ENCODE data around the gene AGAP1. TPM values are rescaled to one million over a fixed set of nuclear protein-coding genes. Genes with fewer than 3 reads are reported as not detected.

AGAP1 gene
- total RNA-seq, 1 donor from 2014 or later = 39.0 TPM

- DNase-seq (ENCODE audit: low spot score) = no peak
- no peaks in the 10 kb centered on the region for H3K4me1 Mint-ChIP-seq (ENCODE audit: low read depth)
- peaks cover 5% of the 10 kb centered on the region for H3K36me3 Mint-ChIP-seq (ENCODE audit: low read depth)
- no peak overlapping the region for H3K4me3 Mint-ChIP-seq (ENCODE audit: unreplicated experiment)
- H3K27me3 Mint-ChIP-seq (ENCODE audit: low read depth) = no peaks in the 10 kb centered on the region
- no peak for TF ChIP-seq CTCF (IDR thresholded peaks at IDR 0.05)
- H3K9me3 Mint-ChIP-seq (ENCODE audit: low read depth) = no peaks in the 10 kb centered on the region
- H3K27ac Mint-ChIP-seq (ENCODE audit: unreplicated experiment) = no peak overlapping the region
These were observed 354.2 kb downstream of the AGAP1 start for GRCh38 chr2:235848055-235848454.

GRCh38 chr2:235848946-235849345 lies 355.1 kb downstream of the AGAP1 start:
- Mint-ChIP-seq H3K27ac (ENCODE audit: unreplicated experiment) (no peak overlapping the region), H3K27me3 (ENCODE audit: low read depth) (no peaks in the 10 kb centered on the region), H3K4me1 (ENCODE audit: low read depth) (no peaks in the 10 kb centered on the region), H3K36me3 (ENCODE audit: low read depth) (peaks cover 5% of the 10 kb centered on the region), H3K9me3 (ENCODE audit: low read depth) (no peaks in the 10 kb centered on the region), H3K4me3 (ENCODE audit: unreplicated experiment) (no peak overlapping the region)
- TF ChIP-seq CTCF (IDR thresholded peaks at IDR 0.05) = no peak
- no peak for DNase-seq (ENCODE audit: low spot score)

GRCh38 chr2:235849489-235849888 lies 355.6 kb downstream of the AGAP1 start:
- no peak overlapping the region for H3K27ac Mint-ChIP-seq (ENCODE audit: unreplicated experiment)
- H3K27me3 Mint-ChIP-seq (ENCODE audit: low read depth) = no peaks in the 10 kb centered on the region
- no peak for TF ChIP-seq CTCF (IDR thresholded peaks at IDR 0.05)
- H3K4me3 Mint-ChIP-seq (ENCODE audit: unreplicated experiment) = no peak overlapping the region
- H3K9me3 Mint-ChIP-seq (ENCODE audit: low read depth) = no peaks in the 10 kb centered on the region
- no peak for DNase-seq (ENCODE audit: low spot score)
- no peaks in the 10 kb centered on the region for H3K4me1 Mint-ChIP-seq (ENCODE audit: low read depth)
- H3K36me3 Mint-ChIP-seq (ENCODE audit: low read depth) = peaks cover 5% of the 10 kb centered on the region

DNA sequence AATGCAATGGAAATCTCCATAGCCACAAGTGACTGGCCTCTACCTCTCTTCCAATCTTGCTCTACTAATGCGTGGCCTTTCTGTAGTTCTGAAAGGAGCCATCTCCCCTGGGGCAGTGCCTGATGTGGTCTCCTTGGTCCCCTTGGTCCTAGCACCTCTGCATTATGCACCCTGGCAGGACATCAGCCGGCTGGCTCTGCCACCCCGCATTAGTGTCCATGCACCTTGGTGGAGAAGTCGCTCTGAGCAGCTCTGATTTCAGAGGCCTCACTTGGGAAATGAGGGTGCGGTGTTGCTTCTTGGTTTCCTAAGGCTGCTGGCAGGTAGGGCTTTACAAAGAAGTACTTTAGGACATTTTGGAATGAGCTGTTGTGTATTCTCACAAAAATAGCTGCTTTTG lies 356.4 kb downstream of the AGAP1 start:
- no peaks in the 10 kb centered on the region for H3K4me1 Mint-ChIP-seq (ENCODE audit: low read depth)
- H3K4me3 Mint-ChIP-seq (ENCODE audit: unreplicated experiment) = no peak overlapping the region
- H3K27me3 Mint-ChIP-seq (ENCODE audit: low read depth) = no peaks in the 10 kb centered on the region

GRCh38 chr2:235850771-235851551 lies 357.1 kb downstream of the AGAP1 start:
- Mint-ChIP-seq H3K27ac (ENCODE audit: unreplicated experiment) (no peak overlapping the region), H3K4me1 (ENCODE audit: low read depth) (no peaks in the 10 kb centered on the region), H3K36me3 (ENCODE audit: low read depth) (no peaks in the 10 kb centered on the region), H3K4me3 (ENCODE audit: unreplicated experiment) (no peak overlapping the region), H3K27me3 (ENCODE audit: low read depth) (no peaks in the 10 kb centered on the region), H3K9me3 (ENCODE audit: low read depth) (no peaks in the 10 kb centered on the region)
- no peak for DNase-seq (ENCODE audit: low spot score)
- no peak for TF ChIP-seq CTCF (IDR thresholded peaks at IDR 0.05)

More for the DNA sequence above, 356.4 kb downstream of the AGAP1 start:
- H3K9me3 Mint-ChIP-seq (ENCODE audit: low read depth) = no peaks in the 10 kb centered on the region
- DNase-seq (ENCODE audit: low spot score) = no peak
- H3K36me3 Mint-ChIP-seq (ENCODE audit: low read depth) = peaks cover 3% of the 10 kb centered on the region
- H3K27ac Mint-ChIP-seq (ENCODE audit: unreplicated experiment) = no peak overlapping the region
- no peak for TF ChIP-seq CTCF (IDR thresholded peaks at IDR 0.05)
